RPMI7951 (cell line): ENCODE data around the gene ARAP1. TPM values are rescaled to one million over a fixed set of nuclear protein-coding genes. Genes with fewer than 3 reads are reported as not detected.
"Not testable (repeated sequence)": the region's sequence is repeated elsewhere in the genome, so short reads cannot be mapped to it uniquely, and the experiment has no call there.

Experiments
- DNase-seq: peaks from one replicate; pipeline ENCODE4 v3.0.0-alpha.2; 2012; ENCODE audit warnings: low read depth
- total RNA-seq: library from RNA; depleted of rRNA; stranded (reverse); fragments of >200 nt; shearing (Covaris generic); gene quantifications from 2 replicates; pipeline ENCODE4 v1.2.3, GENCODE V29; 2014; rRNA removed

The ARAP1 gene
- 20.4 and 28.5 TPM in 2 replicates for total RNA-seq

- peak; percentile 84 for DNase-seq
Observed at GRCh38 chr11:72752088-72752914, at the start of gene ARAP1. TSS of gene ARAP1 (minus strand) at chr11:72752408. CDS start at chr11:72727128, 25,280 bp downstream.

GRCh38 chr11:72799441-72799840, 47.2 kb upstream of the ARAP1 start:
- DNase-seq, result no peak

- DNase-seq, result no peak
Observed at GRCh38 chr11:72798361-72798760, 46.2 kb upstream of the ARAP1 start.

DNA sequence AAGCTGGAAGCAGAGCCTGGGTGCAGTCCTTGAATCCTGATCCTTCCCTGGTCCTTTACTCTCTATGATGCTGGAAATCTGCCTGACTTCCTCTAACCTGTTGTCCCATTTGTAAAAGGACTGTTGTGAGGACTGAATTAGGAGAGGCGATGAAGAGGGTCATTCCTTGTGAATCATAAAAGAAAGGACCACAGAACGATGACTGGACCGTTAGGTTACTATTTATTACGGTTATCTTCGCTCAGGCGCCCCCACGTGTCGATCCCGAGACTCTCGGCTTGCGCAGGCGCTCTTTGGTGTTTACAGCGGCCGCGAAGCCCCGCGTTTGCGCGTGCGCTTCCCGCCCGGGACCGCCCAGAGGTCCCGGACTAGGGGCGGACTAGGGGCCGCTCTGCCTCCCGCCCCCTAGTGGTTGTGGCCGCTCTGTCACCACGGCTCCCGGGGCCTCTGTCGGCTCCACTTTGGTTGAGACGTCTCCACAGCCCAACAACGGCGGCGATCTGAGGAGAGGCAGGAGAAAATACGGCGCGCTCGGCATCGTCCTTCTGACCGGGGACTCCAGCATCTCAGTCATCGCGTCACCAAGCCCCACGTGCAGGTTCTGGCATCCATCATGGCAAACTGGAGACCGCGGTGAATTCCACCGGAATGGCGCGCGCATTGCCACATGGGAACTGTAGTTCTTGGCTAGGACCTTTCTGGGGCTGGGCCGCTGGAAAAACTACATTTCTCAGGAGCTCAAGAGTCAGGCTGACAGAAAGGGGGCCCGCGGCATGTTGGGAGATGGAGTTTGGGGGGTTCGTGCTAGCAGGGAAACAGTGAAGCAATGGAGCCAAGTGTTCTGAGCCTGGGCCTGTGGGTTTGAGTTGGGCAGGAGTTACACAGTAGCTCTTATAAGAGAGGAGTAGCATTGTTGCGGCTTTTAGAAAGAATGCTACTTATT, 41.5 kb upstream of the ARAP1 start, which contains the start of gene STARD10:
STARD10 (minus strand) TSS at position 623 of the 943 bp plus-strand sequence. CDS start 12,866 bp downstream, outside the sequence.
- peak; percentile 92 for DNase-seq

GRCh38 chr11:72793076-72793424, 40.8 kb upstream of the ARAP1 start:
- no peak for DNase-seq

DNA sequence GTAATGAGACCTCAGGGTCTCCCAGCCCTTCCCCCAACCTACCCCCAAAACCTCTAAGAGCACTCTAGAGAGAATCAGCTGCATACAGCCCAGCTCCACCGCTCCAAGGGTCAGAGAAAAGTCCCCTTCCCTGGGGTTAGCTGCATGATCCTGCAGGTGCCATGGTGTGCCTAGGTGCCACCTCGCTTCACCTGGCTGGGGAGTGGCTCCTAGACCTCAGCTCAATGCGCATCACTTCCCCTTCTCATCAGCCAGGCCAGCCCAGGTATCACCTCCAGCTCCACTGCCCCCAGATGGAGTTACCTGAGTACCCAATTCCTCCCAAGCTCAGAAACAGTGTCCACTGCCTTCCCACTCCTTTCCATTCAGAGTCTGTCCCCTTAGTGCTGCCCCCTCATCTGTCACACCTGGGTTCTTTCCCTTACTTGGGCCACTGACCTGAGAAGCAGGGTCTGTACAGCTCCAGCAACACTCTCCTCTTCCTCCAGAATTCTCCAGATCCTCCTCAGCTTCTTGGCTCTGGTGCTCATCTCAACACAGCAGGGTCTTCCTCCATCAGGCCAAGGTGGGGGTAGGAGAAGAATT, 40.3 kb upstream of the ARAP1 start:
- DNase-seq, result no peak

DNA sequence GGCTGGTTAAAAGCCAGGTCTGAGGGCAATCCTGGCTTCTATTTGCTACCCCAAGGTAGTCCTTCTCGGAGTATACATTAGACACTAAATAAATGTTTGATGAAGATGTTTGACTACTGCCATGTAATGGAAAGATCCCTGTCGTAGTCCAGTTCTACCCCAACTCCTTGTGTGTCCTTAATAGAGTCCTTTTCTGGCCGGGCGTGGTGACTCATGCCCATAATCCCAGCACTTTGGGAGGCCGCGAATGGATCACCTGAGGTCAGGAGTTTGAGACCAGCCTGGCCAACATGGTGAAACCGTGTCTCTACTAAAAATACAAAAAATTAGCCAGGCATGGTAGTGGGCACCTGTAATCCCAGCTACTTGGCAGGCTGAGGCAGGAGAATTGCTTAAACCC, 39.0 kb upstream of the ARAP1 start:
- DNase-seq, result not testable (repeated sequence)

GRCh38 chr11:72789493-72790131, 37.4 kb upstream of the ARAP1 start:
- peak; percentile 44 for DNase-seq

- DNase-seq, result no peak
Observed at GRCh38 chr11:72788241-72788640, 36.0 kb upstream of the ARAP1 start.

DNA sequence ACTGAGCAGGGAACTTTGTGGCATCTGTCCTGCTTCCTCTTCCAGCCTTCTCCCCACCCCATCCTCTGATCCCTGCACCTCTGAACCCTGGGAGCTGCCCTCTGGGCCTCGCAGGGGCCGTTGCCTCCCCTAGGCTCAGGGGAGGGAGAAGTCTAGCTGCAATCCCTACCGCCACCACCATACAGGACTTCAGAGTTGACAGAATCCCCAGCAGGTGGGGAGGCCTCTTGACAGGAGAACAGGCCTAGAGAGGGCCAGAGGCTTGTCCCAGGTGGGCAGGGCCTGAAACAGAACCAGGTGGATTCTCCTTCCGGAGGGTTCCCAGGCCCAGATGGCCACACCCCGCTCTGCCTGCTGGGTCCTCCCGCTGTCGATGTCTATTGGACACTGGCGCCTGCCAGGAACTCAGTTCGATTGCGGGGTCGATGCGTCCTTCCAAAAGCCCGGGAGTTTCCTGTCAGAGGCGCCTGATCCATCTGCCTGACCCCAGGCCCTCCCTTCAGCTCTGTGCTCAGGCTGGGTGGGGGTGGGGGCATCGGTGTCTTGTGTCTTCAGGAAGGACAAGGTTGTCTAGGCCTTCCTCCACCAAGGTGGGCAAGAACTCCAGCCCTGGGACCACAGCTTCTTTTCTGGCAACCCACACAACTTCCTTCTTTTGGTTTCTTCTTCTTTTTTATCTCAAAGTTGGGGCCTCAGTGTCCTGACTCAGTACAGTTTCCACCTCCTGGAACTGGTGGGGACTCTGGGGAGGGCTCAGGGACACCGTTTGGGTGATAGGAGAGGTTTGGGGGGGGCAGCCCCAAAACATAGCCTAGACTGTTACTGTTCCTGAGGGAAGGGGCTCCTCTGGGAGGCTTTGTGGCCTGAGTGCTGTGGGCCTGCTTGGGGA, 35.3 kb upstream of the ARAP1 start:
- DNase-seq, result no peak

DNA sequence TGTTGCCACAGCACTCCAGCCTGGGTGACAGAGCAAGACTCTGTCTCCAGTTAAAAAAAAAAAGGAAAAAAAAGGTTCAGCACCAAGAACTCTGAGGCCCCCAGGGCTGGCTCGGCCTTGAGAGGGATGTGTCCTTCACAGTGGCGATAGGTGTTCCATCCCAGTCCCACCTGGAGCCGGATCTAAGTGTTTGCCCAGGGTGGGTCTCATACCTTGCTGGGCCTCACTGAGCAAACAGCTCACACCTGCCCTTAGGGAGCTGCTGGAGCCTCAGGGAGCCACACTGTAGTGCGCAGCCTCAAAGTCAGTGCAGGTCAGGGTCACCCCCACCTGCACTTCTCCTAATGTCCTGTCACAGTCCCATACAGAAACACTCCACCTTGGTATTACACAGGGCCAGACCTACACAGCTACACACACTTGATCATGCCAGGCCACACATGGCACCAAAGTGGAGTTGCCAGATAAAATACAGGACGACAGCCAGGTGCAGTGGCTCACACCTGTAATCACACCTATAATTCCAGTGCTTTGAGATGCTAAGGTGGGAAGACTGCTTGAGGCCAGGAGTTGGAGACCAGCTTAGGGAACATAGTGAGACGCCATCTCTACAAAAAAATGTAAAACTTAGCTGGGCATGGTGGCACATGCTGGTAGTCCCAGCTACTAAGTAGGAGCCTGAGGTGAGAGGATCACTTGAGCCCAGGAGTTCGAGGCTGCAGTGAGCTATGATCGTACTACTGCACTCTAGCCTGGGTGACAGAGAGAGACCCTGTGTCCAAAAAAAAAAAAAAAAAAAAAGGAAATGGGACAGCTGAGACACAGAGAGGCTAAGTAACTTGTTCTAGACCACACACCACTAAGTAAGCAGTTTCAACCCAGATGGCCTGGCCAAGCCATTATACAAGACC, 34.4 kb upstream of the ARAP1 start:
- no peak for DNase-seq

- DNase-seq, result no peak
Observed at GRCh38 chr11:72784662-72785061, 32.5 kb upstream of the ARAP1 start.

GRCh38 chr11:72783144-72783905, 31.1 kb upstream of the ARAP1 start:
- DNase-seq, result no peak

DNA sequence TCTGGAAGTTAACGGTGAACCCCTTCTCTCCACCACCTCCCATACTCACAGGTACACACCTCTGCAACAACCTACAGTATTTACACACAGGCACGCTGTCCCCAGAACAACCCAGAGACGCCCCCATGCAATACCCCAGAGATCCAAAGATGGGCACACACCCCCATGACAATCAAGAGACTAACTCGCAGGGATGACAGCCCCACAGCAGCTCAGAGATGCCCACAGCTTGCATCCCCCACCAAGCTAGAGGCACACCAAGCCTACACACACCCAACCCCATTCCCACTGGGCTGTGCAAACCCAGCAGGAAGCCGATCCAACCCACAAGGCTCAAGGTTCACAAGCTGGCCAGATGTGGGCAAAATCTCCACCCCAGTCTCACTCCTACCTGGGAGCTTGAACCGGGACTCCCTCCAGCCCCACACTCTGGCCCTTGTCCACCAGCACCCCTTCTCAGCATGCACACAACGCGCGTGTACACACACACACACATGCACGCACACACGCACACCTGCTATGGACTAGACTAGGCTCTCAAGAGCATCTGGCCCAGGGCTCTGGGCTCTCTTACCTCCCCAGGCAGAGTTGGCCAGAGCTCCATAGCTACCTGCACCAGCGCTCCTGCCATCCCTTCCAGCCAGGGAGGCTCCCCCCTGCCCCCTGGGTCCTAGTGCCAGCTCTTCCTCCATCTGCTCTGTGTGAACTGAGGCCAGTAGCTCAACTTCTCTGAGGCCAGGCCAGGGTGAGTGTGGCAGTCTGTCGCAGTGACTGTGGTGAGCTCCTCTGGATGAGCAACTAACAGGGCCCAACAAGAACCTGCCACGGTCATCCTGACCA, 30.1 kb upstream of the ARAP1 start:
- no peak for DNase-seq

DNA sequence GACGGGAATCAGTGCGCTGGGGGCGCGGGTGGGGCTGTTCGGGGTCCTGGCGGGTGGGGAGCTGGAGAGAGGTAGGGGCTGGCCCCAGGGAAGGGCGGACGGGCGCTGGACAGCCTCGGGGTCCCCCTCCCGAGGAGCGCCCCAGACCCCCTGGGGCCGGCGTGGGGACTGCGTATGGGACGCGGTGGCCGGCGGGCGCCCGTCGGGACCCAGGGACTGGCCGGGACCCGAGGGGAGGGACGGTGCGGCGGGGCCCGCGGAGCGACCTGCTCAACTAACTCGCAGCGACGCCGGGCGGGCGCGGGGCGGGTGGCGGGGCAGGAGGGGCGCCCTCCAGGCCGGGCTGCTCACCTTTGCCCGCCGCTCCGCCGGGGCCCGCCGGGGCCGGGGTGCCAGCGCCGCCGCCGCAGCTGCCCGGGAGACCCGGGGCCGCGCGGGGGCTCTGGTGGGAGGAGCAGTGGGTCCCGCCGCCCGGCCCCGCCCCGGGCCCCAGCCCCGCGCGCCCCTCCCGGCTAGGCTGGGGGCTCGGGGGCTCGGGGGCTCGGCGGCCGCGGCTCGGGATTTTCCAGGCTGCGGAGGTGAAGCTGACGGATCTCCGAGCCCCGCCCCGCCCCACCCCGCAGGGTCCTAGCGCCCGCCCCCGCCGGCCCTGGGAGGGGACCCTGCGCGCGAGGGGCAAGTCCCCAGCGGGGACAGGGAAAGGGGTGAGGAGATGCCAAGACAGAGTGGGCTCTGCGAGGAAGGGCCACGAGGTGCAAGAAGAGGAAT, 29.3 kb upstream of the ARAP1 start:
- DNase-seq, result no peak

GRCh38 chr11:72781063-72781312, 28.8 kb upstream of the ARAP1 start:
- no peak for DNase-seq

DNA sequence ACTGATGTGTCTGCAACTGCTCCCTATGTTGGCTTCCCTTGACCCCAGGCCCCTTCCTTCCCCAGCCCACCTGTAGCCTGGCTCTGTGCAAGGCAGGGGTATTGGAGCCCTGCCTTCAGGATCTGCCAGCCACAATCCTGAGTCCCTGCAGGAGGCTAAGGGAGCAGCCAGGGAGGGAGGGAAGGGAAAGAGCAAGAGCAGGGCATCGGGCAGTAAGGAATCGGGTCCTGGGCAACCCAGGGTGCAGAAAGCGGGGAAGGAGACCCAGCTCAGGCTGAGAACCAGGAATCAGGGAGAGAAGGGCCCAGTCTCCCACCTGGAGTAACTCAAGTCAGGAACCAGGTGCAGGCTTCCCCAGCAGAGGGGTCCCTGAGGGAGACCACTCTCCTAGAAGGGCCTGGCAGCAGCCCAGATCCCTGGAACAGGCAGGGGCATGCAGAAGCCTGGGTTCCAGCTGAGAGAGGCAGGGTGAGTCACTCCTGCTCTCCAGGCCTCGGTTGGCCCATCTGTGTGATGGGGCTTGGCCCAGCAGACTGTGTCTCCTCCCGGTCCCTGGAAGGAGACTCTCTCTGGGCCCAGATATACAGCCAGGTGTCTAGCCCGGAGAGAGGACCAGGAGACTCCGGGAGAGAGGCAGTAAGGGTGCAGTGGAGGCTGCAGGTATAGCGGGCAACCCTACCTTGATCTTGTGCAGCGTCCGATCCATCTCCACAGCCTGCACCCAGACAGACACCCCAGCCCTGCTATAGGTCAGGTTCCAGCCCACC, 28.3 kb upstream of the ARAP1 start:
- DNase-seq, result no peak
